ENCODE measurements around the gene EDAR. TPM values are rescaled to one million over a fixed set of nuclear protein-coding genes. Genes with fewer than 3 reads are reported as not detected.

EDAR gene
- total RNA-seq, 1 donor from 2014 or later: not detected

DNA sequence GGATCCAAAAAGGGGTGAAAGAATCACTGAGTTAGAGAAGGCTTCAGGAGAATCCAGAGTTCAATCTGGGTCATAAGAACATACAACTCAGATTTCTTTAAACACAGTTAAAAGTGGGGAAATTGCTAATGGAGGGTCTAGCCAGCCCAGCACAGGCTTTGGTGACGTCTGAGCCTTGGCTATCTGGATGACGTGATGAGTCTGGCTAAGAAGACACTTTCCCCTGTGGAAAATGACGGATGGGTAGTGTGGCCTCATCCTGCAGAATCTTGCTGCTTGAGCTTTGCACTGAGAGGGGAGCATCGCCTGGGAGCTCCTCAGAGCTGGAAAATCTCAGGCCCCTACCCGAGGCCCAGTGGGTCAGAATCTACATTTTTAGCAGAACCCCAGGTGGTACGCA lies 19.2 kb downstream of the EDAR start:
- intact Hi-C loops (cut with micrococcal nuclease): no loop called here

DNA sequence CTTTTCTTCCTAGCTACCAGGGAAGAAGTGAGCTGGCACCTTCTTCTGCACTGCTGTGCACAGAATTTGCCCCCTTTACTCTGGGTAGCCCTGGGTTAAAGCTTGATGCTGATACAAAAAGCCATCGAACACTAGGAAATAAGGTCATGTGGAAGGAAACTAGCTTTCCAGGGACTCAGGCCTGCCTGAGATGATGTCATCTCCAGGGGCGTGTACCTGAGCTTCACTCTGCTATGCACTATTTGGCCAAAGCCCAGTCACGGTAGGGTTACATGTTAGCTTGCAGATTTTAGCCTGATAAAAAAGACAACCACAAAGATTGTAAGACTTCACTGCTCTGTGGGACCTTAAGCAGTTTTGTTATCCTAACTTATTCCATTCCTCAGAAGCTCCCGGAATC lies 20.4 kb downstream of the EDAR start:
- intact Hi-C loops (cut with micrococcal nuclease): no loop called here

DNA sequence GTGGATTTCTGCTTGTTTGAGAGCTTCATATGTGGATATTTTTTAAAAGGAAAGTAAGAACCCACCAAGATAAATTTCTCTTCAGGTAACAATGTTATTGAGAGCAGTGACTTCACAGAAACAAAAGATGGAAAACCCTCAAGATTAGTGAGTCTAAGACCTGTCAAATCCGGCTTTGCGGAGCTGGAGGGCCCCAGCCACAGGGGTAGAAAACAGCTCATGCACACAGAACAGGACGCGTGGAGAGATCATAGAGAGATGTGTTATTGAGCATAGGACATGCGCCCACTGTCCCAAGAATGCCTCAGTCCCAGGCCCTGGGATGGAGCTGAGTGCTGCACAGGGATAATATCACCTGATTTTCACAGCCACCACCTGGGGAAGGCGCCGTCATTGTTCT lies 21.3 kb downstream of the EDAR start:
- intact Hi-C loops (cut with micrococcal nuclease): no loop called here

DNA sequence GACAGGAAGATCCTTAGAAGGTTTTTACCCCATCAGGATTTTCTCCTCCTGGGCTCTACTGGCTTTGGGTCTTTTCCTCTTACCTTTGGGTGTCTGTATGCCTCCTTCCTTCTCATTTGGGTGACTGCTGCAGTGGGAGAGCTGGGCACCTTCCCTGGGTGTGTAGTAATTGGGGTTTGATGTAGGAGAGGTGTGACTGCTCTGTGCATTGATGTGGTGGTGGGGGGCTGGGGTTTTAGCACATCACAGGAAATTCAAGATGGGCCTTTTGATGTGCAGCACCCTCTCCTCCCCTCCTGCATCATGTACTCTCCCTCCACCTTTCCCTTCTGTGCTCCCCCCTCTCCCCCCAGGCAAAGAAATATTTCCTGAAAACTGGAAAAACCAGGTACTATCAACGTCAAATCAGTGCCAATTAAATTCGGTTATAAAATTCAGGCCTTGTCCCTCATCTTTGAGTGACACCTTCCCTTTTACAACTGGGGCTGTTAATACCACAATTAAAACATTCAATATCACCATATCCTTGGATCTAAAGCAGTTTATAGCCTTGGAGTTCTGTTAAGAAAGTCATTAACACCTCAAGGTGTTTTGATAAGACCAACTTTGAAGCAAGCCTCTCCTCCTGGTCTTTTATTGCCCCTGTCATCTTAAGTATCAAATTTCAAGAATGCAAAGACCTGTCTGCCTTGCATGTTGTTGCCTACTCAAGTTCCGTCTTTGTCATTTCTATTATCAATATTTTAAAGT lies 23.3 kb downstream of the EDAR start:
- intact Hi-C loops (cut with micrococcal nuclease): no loop called here

DNA sequence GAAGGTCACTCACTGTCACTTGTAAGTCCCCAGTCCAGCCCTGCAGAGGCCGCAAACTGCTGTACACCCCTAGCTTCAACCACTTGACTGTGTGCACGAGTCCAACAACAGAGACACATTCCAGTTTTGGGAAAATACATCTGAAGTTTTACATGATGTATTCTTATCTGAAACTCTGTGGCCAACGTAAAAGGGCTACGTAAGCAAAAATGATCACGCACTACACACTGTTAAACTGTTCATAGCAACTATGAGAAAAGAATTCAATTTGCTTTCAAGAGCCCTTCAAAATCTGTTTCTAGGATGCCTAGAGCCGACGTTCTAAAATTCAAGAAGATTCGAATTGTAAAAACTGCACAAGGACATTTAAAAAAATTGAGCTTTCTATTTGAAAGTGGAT lies 26.0 kb downstream of the EDAR start:
- intact Hi-C loops (cut with micrococcal nuclease): no loop called here

DNA sequence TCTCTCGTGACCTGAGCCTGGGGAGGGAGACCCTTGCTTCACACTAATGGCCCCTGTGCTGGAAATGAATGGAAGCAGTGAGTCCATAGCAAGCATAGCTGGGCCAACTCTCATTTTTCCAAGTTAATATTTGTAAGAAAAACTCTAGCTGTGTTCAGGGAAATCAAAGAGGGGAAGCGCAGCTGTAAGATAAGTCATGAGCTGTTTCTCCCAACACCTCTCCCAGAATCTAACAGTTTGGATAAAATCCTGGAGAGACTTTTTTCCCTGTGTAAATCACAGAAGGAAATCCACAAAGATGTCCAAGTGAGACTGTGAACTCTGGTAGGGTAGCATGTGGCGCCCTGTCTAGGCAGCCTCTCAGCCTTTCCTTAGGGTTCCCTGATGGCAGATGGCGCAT lies 27.2 kb downstream of the EDAR start:
- intact Hi-C loops (cut with micrococcal nuclease): no loop called here

DNA sequence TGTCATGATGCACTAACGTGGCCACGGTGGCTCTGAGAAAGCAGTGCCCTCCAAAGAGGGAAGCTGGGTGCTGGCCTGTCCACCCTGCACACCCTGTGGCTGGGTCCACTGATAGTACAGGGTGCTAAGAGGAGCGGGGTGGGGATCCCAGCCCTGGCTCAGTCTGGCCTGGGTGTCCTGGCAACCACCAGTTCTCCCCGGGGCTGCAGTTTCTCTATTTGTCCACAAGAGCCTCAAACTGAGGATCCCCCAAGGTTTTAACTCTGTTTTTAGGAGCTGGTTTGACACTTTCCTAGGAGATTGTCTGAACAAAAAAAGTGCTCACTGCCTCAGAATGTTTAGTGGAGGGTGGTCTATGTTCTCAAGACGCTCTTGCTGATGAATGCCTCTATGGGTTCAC lies 29.0 kb downstream of the EDAR start:
- intact Hi-C loops (cut with micrococcal nuclease): no loop called here

DNA sequence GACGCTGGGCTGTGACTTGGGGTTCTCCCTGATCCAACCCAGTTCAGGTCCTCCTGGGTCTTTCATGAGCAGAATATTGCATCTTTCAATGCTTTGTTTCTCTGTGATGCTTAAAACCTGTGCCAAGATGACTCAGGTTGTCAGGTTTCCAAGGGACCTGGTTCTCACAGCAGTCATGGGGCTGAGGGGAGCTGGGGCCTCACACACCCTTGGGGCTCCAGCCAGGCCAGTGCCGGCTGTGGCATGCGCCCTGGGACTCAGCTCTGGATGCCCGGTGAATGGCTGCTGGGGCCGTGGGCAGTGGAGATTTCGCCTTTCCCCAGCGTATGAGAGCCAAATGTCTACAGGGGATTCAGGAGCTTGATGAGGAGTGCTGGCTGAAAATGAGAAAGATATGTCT lies 29.6 kb downstream of the EDAR start:
- intact Hi-C loops (cut with micrococcal nuclease): no loop called here

DNA sequence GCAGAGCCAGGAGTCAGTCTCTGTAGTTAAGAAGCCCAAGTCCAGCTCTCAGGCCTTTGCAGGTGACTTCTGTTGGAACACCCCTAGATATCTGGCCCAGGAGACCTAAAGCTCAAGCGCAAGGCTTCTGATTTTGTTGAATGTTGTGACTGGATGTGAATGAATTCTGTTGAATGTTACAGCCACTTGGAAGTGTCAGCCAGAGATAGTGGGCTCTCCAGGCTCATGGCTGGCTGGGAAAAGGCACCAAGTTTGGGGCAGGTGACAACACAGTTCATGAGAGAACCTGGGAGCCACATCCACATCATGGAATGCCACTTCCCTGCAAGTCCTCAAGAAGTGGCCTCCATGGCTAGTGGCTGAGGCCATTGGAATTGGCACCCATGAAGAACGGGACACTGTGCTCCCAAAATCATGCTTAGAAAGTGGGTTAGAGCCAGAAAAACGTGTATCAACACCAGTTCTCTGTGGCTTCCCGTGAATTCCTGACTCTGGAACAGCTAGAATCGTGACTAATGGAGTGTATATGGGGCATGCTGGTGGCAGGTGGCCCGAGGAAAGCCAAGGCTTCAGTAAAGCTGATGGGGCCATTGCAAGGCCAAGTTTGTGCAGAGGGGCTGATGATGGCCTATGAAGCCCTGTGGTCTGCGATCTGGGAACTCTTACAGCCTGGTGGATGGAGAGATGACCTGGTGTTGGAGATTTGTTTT lies 30.2 kb downstream of the EDAR start:
- intact Hi-C loops (cut with micrococcal nuclease): no loop called here

DNA sequence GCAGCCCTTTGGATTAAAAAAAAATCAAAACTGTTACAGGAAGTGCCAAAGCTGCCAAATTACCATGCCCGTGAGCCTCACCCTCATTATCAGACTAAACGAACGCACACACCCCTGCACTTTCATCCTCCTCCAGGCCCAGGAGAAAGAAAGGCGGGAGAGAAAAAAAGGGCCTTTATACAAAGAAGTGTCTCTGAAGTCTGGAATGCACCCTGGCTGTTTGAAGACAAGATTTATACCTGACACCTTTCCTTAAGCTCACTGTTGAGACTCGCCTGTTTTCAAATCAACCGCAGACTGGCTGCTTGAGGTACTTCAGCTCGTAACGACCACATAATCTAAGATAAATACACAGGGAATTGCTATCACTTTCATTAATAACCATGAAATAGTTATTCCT lies 31.0 kb downstream of the EDAR start:
- intact Hi-C loops (cut with micrococcal nuclease): no loop called here

DNA sequence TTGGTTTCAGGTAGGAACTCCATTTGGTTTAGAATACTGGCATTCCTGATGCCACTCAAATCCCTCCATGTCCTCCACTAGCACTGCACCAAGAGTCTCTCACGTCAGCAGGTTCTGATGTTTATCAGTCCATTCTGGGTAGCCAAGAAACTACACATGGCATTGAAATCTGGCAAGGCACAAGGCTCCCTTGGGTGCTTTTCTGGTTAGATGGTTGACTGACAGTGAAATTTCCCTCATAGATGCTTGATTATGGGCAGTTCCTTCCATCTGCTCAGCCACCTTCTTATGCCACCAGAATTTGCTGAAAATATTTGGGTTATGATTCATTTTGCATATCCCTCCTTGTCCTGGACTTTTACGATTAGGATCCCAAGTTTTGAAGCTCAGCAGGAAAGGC lies 32.6 kb downstream of the EDAR start:
- intact Hi-C loops (cut with micrococcal nuclease): no loop called here

DNA sequence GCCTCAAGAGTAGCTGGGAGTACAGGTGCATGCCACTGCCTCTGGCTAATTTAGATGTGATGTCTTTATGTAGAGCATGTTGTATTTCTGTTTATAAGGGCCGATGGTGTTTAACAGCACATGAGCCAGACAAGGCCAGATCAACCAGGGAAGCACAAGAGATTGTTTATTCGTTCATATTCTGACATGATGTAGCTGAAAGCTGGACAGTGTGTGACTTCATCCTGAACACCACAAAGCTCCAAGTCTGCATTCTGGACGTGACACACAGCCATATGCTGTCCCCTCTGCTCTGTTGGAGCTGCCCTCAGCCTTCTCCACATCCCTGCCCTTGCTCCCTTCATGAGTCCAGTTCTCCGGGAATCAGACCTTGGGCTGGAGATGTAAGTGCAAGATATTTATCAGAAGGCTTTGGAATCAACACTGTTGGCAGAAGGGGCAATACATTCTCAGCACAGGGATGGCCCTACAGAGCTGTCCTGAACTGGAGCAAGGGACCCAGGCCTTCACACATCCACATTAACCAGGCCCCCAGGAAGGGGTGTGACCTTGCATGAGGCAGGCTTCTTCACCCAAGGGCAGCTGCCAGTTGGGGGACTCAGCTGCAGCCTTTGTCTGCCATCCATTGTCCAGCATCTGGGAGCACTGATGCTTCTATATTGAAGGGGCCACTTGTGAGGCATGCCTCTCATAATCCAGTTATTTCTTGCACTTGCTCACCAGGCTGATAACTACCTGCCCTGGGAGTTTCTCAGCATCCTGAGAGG lies 38.5 kb downstream of the EDAR start:
- intact Hi-C loops (cut with micrococcal nuclease): no loop called here

DNA sequence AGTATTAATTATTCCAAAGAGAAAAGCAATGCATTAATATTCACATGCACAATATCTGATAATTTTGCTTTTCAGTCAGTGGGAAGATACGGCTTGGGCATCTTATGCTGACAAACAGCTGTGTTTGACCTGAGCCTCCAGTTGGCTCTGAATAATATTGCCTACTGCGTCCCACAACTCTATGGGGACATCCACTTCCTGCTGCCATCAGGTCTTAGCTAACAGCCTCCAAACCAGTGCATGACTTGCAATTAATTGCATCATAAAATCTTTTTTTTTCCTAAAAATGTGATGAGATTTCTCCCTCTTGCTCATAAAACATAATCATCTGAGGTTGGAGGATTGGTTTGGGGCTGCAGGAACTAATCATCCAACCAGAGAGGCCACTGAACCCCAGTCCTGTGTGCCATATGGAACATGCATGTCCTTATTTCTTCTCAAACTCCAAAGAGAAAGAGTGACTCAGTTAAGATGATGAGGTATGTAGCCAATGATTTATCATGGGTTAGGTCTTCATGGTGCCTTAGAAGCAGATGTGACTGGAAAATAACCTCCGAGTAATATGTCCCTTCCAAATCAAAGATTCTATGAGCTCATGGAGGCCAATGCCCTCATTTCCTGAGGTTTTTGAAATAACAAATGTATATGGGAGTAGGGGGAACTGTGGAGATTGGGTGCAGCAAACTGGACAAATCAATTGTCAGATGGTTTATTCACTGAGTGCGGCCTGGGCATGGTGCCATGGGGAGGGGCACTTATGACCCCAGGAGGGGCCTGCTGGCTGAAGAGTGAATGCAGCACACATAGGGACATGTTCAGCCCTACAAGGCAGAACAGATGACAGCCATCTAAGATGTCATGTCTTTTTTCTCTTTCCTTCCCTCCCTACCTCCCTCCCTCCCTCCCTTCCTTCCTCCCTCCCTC lies 39.4 kb downstream of the EDAR start:
- intact Hi-C loops (cut with micrococcal nuclease): no loop called here

DNA sequence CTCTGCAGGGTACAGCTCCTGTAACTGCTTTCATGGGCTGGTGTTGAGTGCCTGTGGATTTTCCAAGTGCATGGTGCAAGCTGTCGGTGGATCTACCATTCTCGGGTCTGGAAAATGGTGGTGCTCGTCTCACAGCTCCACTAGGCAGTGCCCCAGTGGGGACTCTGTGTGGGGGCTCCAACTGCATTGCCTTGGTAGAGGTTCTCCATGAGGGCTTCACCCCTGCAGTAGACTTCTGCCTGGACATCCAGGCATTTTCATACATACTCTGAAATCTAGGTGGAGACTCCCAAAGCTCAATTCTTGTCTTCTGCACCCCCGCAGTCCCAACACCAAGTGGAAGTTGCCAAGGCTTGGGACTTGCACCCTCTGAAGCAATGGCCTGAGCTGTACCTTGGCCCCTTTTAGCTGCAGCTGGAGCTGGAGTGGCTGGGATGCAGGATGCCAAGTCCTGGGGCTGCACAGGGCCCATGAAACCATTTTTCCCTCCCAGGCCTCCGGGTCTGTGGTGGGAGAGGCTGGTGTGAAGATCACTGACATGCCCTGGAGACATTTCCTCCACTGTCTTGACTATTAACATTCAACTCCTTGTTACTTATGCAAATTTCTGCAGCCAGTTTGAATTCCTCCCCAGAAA lies 41.6 kb downstream of the EDAR start:
- intact Hi-C loops (cut with micrococcal nuclease): no loop called here

DNA sequence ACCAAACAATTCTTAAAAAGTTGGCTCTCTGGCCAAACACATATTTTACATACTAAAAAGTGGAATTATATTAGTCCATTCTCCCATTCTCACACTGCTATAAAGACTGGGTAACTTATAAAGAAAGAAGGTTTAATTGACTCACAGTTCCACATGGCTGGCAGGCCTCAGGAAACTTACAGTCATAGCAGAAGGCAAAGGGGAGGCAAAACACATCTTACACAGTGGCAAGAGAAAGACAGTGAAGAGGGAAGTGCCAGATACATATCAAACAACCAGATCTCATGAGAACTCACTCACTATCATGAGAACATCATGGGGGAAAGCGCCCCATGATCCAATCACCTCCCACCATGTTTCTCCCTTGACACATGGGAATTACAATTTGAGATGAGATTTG lies 42.6 kb downstream of the EDAR start:
- intact Hi-C loops (cut with micrococcal nuclease): no loop called here

DNA sequence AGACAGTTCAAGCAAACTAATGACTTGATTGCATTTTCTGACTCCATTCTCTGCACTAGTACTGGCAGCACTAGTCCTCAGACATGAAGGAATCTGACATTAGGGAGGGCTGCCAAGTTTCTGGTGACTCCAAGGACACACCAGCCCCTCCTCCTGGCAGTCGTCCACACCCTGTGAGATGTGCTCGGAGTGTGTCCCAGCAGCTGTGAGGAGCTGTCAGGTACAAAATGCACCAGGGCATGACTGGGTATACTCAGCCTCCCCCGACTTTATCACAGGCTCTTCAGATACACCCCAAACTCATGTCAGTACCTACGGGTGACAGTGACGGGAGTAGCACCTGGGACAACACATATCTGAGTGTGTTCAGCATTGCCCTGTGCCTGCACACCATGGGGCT lies 43.1 kb downstream of the EDAR start:
- intact Hi-C loops (cut with micrococcal nuclease): no loop called here

DNA sequence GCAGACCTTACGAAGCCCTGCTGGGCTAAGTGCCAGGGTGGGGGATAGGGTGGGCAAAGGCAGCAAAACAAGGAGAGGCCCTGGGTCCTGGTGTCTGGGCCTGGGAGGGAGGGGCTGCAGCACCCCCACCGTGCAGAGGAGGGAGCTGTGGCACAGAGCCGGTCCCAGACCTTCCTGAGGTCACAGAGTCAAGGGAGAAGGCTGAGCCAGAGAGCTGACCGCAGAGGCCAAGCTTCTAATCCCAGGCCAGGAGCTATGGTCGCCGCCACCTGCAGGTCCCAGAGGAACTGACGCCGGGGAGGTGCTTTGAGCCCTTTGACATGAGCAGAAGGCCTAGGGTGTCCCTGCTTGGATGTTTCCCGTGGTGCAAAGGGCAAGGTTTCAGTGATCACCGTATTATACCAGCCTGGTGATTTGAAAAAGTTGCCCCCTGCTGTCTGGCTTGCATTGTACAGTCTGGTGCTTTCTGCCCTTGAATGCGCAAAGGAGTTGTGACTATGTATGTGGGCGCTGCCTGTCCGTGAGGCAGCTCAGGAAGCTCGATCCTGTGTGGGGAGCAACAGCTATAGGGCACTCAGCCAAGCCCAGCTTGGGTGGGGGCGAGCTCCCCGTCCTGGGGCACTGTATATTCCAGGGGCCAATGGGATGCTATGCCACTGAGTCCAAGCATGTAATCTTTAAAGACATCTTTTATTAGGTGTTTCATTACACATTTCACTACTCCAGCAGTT lies 44.3 kb downstream of the EDAR start:
- intact Hi-C loops (cut with micrococcal nuclease): no loop called here

DNA sequence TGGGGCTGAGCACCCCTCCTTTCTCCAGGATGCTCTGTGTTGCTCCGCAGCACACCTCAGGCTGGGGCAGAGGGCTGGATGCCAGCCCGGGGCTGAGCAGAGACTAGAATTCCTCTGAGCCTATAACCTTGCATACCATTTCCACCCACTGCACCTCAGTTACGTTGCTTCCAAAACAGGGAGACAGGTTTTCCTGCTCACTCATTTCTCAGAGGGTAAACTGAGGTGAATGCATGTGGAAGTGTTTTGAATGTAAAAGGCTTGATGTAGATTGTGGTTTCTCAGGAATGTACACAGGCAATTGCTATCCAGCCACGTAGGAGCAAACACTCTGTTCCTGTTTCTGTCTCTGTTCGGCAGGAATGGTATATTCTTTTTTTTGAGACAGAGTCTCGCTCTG lies 45.3 kb downstream of the EDAR start:
- intact Hi-C loops (cut with micrococcal nuclease): no loop called here

DNA sequence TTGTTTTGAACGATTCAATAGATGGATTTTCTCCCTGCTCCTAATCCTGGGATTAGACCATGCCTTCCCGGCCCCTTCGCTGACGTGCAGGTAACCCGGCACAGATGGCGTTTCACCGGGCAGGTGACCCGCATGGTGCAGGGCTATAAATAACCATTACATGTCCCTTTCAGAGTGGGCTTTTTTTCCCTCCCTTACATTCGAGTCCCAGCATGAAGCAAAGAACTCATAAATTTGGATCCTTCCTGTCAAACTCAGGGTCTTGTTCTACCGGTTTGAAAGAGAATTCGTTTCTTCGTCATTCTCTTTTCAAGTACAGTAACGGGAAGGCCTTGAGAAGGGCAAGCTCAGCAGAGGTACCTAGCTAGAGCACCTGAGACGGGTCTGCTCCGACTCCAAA lies 46.1 kb downstream of the EDAR start:
- intact Hi-C loops (cut with micrococcal nuclease): no loop called here

DNA sequence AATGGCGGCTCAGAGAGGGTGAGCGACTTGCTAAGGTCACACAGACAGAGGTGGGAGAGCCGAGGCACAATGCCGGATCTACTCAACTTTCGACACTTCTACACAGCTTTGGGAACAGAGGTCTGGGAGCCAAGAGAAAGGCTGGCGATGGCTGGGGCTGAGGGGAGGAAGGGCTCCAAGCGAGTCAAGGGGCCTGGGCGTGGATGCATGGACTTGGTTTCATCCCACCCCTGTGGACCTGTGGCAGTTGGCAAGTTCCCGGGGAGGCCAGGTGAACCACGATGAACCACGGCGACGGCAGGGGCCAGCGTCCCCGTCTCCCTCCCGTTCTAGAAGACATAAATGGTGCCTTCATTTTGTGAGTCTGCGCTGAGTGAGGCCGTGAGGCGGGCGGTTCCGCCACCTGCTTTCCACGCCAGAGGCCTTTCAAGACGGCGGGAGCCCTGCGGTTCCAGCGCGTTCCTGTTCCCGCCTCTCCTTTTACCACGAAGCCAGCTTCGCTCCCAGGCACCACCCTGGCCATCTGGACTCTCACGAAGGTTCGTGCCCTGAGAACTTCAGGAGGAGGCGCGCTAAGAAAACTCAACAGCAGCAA lies 46.7 kb downstream of the EDAR start:
- intact Hi-C loops (cut with micrococcal nuclease): no loop called here

Measured in T-helper 2 cell treated with Interferon-gamma antibody and Interleukin-4, amounts not matched to agents 100 ng/mL and 5 ng/mL, for 36 hours (primary cell).